HG03354 (cell line): ENCODE data around the gene FOXO1.

Experiments used
- ATAC-seq: cut with Tn5 transposase; IDR thresholded peaks from one replicate; pipeline ENCODE4 v1.9.1; 2021; ENCODE audit warnings: mild to moderate bottlenecking; ENCODE audit not compliant: unreplicated experiment, poor library complexity, severe bottlenecking

The FOXO1 gene

GRCh38 chr13:40562975-40563349 is 103.5 kb downstream of the FOXO1 start:
- ATAC-seq = no peak

GRCh38 chr13:40559915-40560314 is 106.5 kb downstream of the FOXO1 start:
- no peak for ATAC-seq

GRCh38 chr13:40558656-40559055 is 107.8 kb downstream of the FOXO1 start:
- no peak for ATAC-seq

- no peak for ATAC-seq
Observed at GRCh38 chr13:40556453-40556852, 110.0 kb downstream of the FOXO1 start.

GRCh38 chr13:40553356-40553755 is 113.1 kb downstream of the FOXO1 start:
- ATAC-seq = no peak

- ATAC-seq = no peak
Observed at GRCh38 chr13:40552895-40553294, 113.5 kb downstream of the FOXO1 start.

- ATAC-seq = no peak
Observed at GRCh38 chr13:40550130-40550529, 116.3 kb downstream of the FOXO1 start.

GRCh38 chr13:40549500-40550094 is 116.8 kb downstream of the FOXO1 start:
- no peak for ATAC-seq

GRCh38 chr13:40547591-40548315 is 118.7 kb downstream of the FOXO1 start:
- no peak for ATAC-seq

- no peak for ATAC-seq
Observed at GRCh38 chr13:40546047-40546446, 120.4 kb downstream of the FOXO1 start.

- no peak for ATAC-seq
Observed at GRCh38 chr13:40540328-40541044, 126.0 kb downstream of the FOXO1 start.

GRCh38 chr13:40539576-40540327 is 126.7 kb downstream of the FOXO1 start:
- ATAC-seq = no peak

- ATAC-seq = no peak
Observed at GRCh38 chr13:40537146-40537895, 129.1 kb downstream of the FOXO1 start.

GRCh38 chr13:40536443-40537113 is 129.9 kb downstream of the FOXO1 start:
- ATAC-seq = no peak

- no peak for ATAC-seq
Observed at GRCh38 chr13:40535345-40535836, 131.1 kb downstream of the FOXO1 start.

GRCh38 chr13:40534456-40534855 is 132.0 kb downstream of the FOXO1 start:
- ATAC-seq = no peak

GRCh38 chr13:40533072-40533471 is 133.4 kb downstream of the FOXO1 start:
- ATAC-seq = no peak

- no peak for ATAC-seq
Observed at GRCh38 chr13:40530961-40531360, 135.5 kb downstream of the FOXO1 start.

- ATAC-seq = no peak
Observed at GRCh38 chr13:40528881-40529280, 137.6 kb downstream of the FOXO1 start.
